Right ventricle myocardium inferior (tissue), 1 donor: ENCODE results near the gene CES2. TPM values are rescaled to one million over a fixed set of nuclear protein-coding genes. Genes with fewer than 3 reads are reported as not detected.

ENCODE experiments used
- ATAC-seq: fragments of 200-7000 bp; cut with Tn5 transposase; one replicate; pipeline ENCODE4 v1.9.1; 2020; ENCODE audit warnings: mild to moderate bottlenecking, moderate library complexity
- DNase-seq: peaks from one replicate; pipeline ENCODE4 v3.0.0; 2021; ENCODE audit errors: missing footprints
- intact Hi-C: fragments of 100-400 bp; cut with DNase I; formaldehyde crosslinking; loops from one replicate; pipeline ENCODE4 v1.11.0; 2022
- total RNA-seq: library from RNA; stranded (reverse); fragmentation: NEBNext Ultra II Directional; extraction: Animal tissue kit (Norgen Biotek cat#: 25700); gene quantifications from one replicate; pipeline ENCODE4 v1.2.1, GENCODE V29; 2021
- donor health status: DM: no; HTN: yes; CAD: no; lungs with severe emphysema.

The CES2 gene
- total RNA-seq, 1 donor from 2014 or later = 126 TPM

DNA sequence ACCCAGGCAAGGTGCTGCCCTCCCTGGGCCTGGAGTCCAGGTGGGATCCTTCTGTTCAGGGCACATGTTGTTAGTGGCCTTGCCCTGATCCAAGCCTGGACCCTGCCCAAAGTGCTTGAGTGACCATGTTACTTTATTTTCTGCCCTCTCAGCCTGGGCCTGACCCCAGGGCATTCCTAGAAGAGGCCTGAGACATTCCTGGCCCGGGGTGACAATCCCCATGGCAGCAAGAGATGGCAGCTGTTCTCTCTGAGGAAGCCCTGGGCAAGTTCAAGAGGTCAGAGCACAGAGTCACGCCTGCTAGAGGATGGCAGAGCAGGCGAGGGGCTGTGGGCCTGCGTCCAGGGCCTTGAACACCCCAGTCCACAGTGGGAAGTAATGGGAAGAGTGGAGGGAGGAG, 21.6 kb upstream of the CES2 start:
- ATAC-seq (no peak), DNase-seq (peak; percentile 61)
- intact Hi-C loops = no loop called here

DNA sequence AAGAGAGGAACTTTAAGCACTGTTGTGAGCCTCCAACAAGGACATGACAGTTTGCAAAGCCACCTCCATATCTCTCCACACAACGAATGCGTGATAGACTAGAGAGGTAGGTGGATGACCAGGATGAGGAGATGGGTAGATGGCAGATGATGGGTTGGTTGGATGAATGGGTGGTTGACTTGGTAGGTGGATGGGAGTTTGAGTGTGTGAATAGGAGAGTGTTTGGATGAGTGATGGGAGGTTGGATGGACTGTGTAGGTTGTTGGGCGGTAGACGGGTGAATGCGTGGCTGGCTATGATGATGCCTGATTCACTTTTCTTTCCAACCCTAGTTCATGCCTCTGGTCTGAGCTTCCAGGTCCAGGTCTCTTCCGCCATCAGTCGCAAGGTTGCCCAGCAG, 20.8 kb upstream of the CES2 start:
- intact Hi-C loops = no loop called here
- DNase-seq = no peak

DNA sequence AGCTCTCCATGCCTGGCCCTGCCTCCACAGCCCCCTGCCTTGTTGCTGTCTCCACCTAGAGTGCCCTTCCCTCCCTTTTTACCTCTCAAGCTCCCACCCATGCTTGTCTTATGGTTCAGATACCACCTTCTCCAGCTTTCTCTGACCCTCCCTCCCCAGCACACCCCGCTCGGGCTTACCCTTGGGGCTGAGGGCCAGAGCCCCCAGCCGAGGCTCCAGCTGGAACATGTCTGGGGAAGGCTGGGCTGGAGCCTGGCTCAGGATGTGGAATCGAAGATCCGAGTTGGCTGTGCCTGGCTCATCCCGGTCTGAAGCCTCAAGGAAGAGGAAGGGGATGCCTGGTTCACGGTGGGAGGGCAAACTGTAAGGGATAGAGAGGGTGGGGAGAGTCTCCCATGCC, 20.3 kb upstream of the CES2 start:
- ATAC-seq = no peak
- intact Hi-C loops = no loop called here

More for the DNA sequence above, 20.8 kb upstream of the CES2 start:
- ATAC-seq = no peak

DNA sequence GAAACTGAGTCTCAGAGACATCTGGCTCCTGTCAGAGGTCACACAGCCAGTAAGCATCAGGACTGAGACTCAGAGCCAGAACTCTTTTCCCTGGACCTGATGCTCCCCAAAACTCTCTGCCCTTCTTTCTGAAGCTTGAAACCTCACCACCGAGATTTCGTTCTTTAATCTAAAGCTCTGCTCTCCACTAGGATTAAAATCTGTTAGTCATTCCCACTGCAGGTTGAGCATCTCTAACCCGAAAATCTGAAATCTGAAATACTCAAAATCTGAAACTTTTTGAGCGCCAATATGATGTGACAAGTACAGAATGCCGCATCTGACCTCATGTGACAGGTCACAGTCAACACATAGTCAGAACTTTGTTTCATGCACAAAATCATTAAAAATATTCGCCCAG, 18.8 kb upstream of the CES2 start:
- DNase-seq (no peak), ATAC-seq (no peak)
- intact Hi-C loops = no loop called here

More for the DNA sequence above, 20.3 kb upstream of the CES2 start:
- DNase-seq = peak; percentile 64

DNA sequence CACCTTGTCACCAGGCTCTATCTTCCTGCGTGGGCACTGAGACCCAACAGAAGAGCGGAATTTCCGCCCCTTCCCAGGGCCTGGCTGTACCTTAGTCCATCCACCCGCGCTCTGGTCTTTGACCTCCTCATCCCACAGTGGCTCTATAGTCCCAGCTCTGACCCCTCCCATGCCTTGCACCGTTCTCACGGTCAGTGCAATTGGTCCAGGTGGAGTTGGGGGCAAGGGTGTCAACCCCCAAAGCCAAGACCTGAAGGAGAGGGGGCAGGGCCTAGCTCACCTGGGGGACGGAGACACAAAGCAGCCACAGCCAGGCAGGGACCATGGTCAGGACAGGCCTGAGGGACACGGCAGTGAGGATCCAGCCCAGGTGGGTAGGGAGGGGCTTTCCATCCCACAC, 17.6 kb upstream of the CES2 start:
- ATAC-seq (no peak), DNase-seq (peak; percentile 28)
- intact Hi-C loops = no loop called here

DNA sequence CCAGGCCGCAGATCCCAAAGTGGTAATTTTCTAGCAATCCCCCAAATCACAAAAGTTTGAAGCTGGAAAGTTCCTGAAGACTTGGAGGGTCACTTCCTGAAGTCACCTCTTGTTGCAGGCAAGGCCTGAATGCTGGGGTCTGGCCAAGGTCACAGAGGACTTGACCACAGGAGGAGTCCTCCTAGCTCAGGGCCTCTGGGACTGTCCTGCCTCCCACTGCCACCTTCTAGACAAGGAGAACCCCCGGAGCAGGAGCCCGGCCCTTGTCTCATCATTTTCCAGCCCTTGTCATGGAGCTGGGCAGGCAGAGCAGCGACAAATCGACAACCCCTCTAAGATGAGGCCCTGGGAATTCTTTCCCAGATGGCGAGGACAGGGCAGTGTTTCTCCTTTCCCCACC, 17.0 kb upstream of the CES2 start:
- intact Hi-C loops = no loop called here
- peak; percentile 53 for DNase-seq
- no peak for ATAC-seq

DNA sequence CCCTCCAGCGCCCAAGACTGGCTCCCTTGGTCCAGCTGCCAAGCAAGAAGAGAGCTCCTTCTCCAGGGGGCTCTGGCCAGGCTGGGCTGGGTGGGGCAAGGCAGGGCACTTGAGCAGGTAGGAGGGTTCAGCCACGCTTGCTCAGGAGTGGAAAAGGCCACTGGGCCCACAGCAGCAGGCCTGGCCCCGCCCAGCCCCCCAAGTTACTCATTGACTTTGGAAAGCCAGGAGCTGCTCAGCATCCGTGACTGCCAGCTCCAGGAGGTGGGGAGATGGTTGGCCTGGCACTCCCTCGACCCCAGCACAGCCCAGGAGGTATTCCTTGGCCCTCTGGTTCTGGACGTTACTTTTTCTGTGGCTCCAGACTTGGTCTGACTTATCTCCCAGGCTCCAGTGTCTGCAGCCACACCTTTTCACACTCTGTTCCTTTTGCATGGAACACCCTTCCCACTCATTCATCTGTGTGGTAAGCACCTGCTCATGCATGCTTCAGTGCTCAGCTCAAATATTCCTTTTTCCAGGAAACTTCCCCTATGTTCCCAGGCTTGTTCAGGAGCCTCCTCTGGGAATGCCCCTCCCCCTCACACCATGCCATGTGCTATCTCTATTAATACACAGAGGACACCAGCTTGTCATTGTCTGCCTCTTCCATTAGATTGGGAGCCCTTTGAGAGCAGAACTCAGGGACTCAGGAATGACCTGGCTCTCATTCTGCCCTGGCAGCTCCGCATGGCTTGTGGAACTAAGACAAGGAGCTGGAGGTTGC, 16.3 kb upstream of the CES2 start, which contains the start of gene CDH16:
Gene CDH16 (minus strand): TSS at position 83 of the 766 bp plus-strand sequence. CDS start 820 bp downstream, outside the sequence.
- ATAC-seq = no peak
- DNase-seq = peak; percentile 22
- intact Hi-C loops = no loop called here

DNA sequence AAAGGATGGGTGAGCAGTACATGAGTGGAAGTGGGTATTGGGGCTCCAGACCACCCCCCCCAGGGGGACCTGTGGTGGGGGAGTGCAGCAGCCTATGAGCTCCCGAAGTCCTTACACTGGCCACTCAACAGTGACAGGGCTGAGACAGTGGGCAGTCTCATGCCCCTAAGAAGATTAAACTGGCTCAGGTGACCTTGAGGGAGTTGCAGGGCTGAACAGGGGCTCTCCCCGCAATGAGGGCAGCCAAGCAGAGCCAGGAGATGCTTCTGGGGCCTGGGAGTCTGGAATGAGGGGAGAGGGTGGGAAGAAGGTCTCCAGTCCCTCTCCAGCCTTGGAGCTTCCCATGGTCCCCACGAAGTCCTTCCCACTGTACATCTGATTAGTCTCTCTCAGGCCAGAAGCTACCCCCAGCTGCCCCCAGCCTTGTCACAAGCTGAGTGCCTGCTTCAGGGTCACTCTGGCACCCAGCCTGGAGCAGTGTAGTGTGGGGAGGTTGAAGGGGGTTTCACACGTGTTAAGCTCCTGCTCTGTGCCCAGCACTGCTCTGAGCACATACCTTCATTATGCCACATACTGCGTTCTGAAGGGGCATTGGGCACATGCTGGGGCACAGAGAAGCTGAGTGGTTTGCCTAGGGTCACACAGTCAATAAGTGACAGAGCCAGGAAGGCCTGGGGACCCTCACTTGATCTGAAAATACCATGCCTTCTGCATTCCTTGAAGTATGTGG, 15.6 kb upstream of the CES2 start:
- peak; percentile 64 for DNase-seq
- intact Hi-C loops = no loop called here
- ATAC-seq = no peak

DNA sequence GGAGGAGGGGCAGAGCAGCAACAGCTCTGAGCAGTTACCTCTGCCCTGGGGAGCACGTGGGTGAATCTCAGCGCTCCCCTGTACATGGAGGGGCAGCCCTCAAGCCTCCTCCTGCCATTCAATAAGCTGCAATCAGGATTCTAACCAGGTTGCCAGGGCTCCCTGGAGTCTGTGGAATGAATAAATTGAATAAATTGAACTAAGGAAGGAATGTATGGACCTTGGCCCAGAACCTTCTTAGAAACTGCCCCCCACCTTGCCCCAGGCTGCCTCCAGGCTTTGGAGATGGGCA, 15.1 kb upstream of the CES2 start:
- peak; percentile 63 for DNase-seq
- intact Hi-C loops = no loop called here
- ATAC-seq = no peak

DNA sequence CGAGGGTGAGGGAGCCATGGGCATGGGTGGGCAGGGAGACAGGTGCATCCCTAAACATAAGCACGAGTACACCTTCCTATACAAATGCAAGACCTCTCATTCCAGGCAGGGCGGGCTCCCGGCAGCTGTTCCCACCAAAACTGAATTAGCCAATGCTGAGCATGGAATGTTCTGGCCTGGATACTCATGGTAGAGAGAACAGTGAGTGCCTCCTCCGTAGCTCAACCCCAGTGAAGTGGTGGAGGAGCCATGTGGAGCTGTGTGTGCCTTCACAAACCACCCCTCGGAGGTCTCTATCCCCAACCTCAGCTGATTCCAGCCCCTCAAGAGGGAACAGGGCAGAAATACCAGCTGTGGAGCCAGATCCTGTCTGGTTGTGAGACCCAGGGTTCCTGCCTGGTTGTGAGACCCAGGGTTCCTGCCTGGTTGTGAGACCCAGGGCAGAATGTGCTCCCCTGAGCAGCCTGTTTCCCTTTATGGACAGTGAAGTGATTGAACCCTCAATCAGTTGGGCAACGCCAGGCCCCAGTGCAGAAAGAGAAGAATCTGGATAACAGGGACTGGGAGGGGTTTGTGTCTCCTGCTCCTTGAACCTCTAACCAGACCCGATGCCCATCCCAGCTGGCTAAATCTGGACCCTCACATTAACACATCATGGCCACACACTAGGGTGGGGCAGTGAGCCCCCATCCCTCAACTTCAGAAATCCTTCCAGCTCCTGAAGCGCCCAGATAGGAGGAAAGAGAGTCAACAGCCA, 14.2 kb upstream of the CES2 start:
- ATAC-seq (peak; percentile 35), DNase-seq (peak; percentile 46)
- intact Hi-C loops = no loop called here

DNA sequence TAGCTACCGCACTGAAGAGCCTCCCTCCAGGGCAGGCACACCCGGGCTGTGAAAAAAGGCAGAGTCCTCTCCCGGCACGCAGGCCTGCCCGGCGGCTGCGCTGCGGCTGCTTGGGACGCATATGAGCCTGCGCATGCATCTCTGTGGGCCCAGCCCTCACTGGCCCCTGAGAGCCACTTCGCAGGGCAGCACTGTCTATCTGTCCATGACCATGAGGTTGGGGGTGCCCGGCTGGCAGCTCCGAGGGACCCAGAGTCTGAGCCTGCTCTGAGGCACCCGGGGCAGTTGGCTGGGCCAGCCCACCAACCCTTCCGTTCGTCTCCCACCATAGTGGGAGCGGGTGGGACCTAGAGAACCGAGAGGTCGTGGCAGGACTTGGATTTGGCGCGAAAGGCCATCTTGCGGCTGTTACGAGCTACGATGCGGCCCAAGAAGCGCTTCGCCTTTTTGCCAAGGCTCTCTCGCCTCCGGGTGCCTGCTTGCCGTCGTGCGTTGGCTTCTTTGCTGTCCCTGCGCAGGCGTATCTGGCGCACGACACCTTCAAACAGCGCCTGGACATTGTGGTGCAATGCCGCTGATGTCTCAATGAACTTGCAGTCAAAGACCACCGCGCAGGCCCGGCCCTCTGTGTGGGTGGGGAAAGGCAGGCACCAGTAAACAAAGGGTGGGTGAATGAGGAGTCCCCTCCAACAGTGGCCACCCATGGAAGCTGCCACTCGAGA, 13.4 kb upstream of the CES2 start:
- DNase-seq (peak; percentile 54), ATAC-seq (no peak)
- intact Hi-C loops = no loop called here

DNA sequence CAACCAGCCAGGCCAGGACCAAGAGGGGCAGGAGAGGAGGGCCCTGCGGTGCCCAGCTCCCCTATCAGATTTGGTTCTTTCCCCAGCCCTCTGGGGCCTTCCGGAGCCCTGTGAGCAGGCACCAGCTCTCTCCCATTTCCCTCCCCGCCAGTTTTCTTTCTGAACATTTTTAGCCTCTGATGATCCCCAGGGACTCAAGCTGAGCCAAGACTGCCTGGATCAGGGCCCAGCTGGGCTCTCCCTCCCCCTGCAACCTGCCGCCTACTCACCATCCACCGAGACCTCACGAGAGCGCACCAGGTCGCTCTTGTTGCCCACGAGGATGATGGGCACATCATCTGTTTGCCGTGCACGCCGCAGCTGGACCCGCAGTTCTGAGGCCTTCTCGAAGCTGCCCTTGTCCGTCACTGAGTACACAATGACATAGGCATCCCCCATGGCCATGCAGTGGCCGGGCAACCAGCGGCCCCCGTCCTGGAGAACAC, 12.0 kb upstream of the CES2 start:
- peak; percentile 63 for DNase-seq
- intact Hi-C loops = loop anchor here (1.0 kb wide), 1 partner anchor 20 kb away; no protein-coding TSS in a partner anchor
- ATAC-seq = peak; percentile 17

DNA sequence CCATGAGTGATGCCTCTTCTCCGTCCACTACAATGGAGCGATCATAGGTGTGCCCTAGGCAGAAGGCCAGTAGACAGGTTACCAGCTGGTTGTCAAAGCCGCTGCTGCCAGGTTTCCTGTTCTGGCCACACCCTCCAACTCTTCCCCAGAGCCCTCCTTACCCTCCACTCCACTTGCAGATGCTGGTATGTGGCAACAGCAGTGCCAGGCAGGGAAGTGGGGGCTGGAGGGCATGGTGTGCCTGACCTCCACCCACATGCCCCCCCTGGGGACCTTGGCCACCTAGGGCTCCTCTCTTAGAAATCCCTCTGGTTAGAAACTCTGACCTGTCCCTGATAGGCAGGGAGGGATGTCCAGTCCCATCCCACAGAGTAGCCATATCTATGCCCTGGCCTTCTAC, 11.4 kb upstream of the CES2 start:
- intact Hi-C loops = loop anchor here (1.0 kb wide), 1 partner anchor 21 kb away; no protein-coding TSS in a partner anchor
- no peak for DNase-seq
- no peak for ATAC-seq

DNA sequence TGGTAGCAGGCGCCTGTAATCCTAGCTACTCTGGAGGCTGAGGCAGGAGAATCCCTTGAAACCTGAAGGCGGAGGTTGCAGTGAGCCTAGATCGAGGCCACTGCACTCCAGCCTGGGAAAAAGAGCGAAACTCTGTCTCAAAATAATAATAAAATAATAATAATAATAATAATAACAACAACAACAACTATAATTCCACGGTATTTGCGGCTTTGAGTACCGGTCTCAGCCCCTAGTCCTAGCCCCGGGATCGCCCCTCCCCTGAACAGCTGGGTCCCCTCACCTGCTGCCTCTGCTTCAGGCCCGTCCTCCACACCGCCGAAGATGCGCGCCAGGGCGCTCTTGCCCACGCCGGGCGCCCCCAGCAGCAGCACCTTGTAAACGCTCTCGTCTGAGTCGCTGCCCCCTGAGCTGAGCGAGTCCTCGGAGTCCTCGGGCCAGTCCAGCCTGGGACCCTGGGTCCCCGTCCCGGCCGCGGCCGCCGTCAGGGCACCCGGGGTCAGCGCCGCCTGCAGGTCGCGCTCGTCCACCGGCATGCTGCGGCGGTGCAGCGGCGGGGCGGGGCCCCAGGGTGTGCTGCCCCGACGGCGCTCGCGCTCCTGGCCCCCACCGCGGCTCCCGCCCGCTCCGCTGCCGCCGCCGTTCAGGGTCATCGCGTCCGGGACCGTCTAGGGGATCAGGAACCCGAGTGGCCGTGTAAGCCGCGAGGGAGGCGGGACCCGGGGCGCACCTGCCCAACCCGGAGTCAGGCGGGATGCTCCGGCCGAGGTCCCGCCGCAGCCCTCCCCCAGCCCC, 10.6 kb upstream of the CES2 start:
- DNase-seq = peak; percentile 76

DNA sequence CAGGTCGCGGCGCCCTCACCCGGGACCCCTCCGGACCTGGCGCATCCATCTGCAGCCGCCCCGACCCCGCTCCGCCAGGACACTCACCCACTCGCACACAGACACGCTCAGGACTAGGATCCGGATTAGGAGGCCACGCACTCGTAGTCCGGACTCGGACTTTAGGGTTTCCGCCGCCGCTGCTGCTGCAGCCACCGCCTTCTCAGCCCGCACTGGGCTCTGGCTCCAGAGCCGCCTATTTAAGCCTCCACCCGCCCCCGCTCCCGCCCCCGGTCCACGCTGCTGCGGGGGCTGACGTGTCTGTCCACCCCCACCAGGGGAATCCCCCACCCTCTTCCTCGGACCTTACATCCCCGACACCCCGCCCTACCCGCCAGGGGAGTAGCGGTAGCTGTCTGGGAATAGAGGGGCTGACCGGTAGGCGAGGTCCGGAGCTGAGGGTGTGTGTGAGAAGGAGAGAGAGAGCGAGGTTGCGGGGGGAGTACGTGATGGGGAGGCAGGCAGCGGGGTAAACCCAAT, 9.9 kb upstream of the CES2 start, which contains the start of gene RRAD:
Gene RRAD (minus strand): TSS at position 214 of the 519 bp plus-strand sequence. CDS start 356 bp downstream, outside the sequence.
- ATAC-seq = peak; percentile 41
- intact Hi-C loops = no loop called here
- peak; percentile 83 for DNase-seq

More for the DNA sequence above, 10.6 kb upstream of the CES2 start:
- intact Hi-C loops = no loop called here
- ATAC-seq = peak; percentile 9

DNA sequence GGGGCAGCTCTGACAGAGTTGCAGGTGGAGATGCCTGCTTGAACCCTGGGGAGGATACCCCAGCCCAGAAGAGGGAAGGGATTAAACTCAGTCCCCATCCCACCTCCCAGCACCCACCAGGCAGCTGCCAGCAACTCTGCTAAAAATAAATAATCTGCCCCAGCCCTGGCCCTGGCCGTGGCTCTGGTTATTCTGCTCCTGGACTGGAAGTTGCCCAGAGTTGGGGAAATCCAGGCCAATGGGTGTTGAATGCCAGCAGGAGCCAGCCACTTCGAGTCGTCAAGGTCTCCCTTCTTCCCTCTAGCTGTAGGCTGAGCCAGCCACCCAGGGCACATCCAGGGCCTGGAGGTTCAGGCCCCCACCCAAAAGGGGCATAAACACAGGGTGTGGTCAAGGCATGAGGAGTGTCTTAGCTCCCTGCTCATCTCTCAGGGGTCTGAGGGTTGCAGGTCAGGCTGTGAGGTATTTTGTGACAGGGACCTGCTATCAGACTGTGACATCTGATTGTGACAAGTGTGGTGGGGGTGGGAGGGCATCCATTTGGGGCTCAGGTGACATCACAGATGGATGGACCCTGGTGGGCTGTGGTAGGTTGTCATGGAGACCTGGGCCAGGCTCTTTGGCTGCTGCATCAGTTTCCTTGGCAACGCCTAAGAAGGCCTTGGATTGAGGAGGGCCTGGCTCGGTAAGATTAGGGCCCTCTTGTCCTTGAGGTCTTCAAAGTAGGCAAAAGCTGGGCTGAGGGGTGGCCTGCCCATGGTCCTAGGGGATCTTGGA, 9.0 kb upstream of the CES2 start:
- ATAC-seq = peak; percentile 53
- DNase-seq = peak; percentile 74
- intact Hi-C loops = no loop called here

DNA sequence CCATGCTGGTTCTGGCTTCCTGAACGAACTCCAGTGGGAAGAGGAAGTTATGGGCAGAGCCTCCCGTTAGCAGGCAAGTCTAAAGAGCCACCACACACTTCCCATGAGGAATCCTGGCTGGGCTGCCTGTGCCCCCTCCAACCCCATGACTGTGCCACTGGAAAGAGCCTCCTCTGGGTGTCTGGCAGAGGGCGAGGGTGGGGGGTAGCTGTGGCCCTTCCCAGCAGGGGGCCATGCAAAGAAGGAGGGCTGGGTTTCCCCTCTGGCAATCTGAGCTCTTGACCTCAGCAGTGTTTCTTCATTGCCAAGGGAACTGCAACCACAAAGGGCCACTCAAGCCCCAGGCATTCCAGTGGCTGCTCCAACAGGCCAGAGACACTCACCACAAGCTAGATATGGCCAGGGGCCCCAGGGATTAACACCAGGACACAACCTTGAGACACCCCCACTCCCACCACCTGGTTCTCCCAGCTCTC, 8.3 kb upstream of the CES2 start:
- ATAC-seq = peak; percentile 47
- peak; percentile 60 for DNase-seq

More for the DNA sequence above, 8.3 kb upstream of the CES2 start:
- intact Hi-C loops = no loop called here
